ENCODE results near the gene NPAS4. TPM values are rescaled to one million over a fixed set of nuclear protein-coding genes. Genes with fewer than 3 reads are reported as not detected.
"Not testable (repeated sequence)": the region's sequence is repeated elsewhere in the genome, so short reads cannot be mapped to it uniquely, and the experiment has no call there.

NPAS4 gene
- polyA plus RNA-seq, 1 donor (not counting 4 experiments of a cell fraction or from before 2014, with no cell fraction given): not detected

DNA sequence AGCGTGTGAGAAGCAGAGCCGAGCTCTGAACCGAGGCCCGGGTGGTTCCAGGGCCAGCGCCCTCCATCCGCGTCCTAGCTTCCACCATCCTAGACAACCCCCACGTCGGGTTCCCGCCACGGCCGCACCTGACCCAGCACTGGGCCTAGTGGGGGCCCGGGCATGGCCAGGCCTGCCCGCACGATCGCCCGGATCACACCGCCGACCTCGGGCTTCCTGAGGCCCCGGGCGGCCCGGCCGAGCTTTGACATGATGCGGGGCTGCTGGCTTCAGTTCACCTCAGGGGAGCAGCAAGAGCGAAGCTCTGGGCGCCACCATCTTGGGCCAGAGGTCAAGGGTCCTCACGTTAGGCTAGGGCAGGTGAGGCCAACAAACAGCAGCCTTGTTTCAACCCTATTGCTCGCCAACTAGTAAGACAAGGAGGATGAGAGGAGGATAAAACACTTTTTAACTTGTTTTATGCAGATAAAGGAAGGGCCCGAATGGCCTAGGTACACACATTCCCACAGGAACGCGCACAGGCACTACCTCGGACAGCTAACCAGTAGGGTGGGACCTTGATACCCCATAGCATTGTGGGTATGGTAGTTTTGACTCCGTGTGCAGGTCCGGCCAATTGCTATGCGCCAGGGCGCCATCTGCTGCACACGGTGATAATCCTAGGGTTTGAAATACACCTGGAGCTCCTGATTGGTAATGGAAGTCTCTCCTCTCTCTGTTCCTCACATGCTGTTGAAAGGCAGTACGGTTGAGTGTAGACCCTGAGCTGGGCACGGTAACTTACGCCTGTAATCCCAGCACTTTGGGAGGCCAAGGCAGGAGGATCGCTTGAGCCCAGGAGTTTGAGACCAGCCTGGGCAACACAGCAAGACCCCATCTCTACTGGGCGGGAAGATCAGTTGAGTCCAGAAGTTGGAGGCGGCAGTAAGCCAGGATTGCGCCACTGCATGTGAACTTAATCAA, 17.9 kb downstream of the NPAS4 start, which contains the start of gene MRPL11:
Gene MRPL11 (minus strand): TSS at position 345 of the 963 bp plus-strand sequence. CDS start 94 bp downstream, at position 251.
- Histone ChIP-seq H3K36me3 (ENCODE audit: control insufficient read depth in 2 of 2, extremely low read depth in 1 of 2, insufficient read depth in 2 of 2, low read length in 2 of 2) (peaks cover 4 to 7% of the 10 kb centered on the region in 2 experiments), H2AFZ (ENCODE audit: control insufficient read depth, low read length) (peak within 1 kb of the TSS; percentile 99), H3K4me3 (ENCODE audit: control insufficient read depth in 2 of 3, extremely low read depth in 1 of 3, insufficient read depth in 2 of 3, low read depth in 1 of 3, low read length in 3 of 3) (peak within 1 kb of the TSS; percentile 54 to 75 (median 68)), H4K20me1 (ENCODE audit: control insufficient read depth, extremely low read depth, insufficient read depth, low read length) (no peaks in the 10 kb centered on the region), H3K79me2 (ENCODE audit: control insufficient read depth, insufficient read depth, low read length) (peaks cover 9% of the 10 kb centered on the region), H3K27me3 (ENCODE audit: control insufficient read depth, extremely low read depth, insufficient read depth, low read length) (no peaks in the 10 kb centered on the region), H3K9me3 (ENCODE audit: control insufficient read depth, low read depth, low read length) (no peaks in the 10 kb centered on the region), H3K9me1 (ENCODE audit: control insufficient read depth, extremely low read depth, insufficient read depth, low read length) (no peaks in the 10 kb centered on the region), H3K4me2 (ENCODE audit: control insufficient read depth, extremely low read depth, insufficient read depth, low read depth, low read length) (peak within 1 kb of the TSS; percentile 96), H3K4me1 (ENCODE audit: control insufficient read depth, extremely low read depth, insufficient read depth, low read length) (peaks cover 5% of the 10 kb centered on the region), H3K27ac (ENCODE audit: control insufficient read depth, insufficient read depth, low read length) (peak within 1 kb of the TSS; percentile 94), H3K9ac (ENCODE audit: control insufficient read depth, extremely low read depth, insufficient read depth, low read length) (peak within 1 kb of the TSS; percentile 91)
- FAIRE-seq (peak; percentile 96), DNase-seq (ENCODE audit: low read depth, low spot score) (peak; percentile 48)
- dilution Hi-C loops (cut with MboI; ENCODE audit: extremely low pct_ligation_motif_present, low sequenced_read_pairs): no loop called here
- no peak for TF ChIP-seq EZH2 (IDR thresholded peaks at IDR 0.05; ENCODE audit: low read length)
- TF ChIP-seq, protein P1, sequence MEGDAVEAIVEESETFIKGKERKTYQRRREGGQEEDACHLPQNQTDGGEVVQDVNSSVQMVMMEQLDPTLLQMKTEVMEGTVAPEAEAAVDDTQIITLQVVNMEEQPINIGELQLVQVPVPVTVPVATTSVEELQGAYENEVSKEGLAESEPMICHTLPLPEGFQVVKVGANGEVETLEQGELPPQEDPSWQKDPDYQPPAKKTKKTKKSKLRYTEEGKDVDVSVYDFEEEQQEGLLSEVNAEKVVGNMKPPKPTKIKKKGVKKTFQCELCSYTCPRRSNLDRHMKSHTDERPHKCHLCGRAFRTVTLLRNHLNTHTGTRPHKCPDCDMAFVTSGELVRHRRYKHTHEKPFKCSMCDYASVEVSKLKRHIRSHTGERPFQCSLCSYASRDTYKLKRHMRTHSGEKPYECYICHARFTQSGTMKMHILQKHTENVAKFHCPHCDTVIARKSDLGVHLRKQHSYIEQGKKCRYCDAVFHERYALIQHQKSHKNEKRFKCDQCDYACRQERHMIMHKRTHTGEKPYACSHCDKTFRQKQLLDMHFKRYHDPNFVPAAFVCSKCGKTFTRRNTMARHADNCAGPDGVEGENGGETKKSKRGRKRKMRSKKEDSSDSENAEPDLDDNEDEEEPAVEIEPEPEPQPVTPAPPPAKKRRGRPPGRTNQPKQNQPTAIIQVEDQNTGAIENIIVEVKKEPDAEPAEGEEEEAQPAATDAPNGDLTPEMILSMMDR (optimal IDR thresholded peaks at IDR 0.05 in 1 of 3, IDR thresholded peaks at IDR 0.05 in 1 of 3, conservative IDR thresholded peaks at IDR 0.05 in 1 of 3; ENCODE audit: extremely low read depth in 1 of 3, insufficient read depth in 2 of 3, low read length in 3 of 3): peak; percentile 66 to 96 (median 86)

DNA sequence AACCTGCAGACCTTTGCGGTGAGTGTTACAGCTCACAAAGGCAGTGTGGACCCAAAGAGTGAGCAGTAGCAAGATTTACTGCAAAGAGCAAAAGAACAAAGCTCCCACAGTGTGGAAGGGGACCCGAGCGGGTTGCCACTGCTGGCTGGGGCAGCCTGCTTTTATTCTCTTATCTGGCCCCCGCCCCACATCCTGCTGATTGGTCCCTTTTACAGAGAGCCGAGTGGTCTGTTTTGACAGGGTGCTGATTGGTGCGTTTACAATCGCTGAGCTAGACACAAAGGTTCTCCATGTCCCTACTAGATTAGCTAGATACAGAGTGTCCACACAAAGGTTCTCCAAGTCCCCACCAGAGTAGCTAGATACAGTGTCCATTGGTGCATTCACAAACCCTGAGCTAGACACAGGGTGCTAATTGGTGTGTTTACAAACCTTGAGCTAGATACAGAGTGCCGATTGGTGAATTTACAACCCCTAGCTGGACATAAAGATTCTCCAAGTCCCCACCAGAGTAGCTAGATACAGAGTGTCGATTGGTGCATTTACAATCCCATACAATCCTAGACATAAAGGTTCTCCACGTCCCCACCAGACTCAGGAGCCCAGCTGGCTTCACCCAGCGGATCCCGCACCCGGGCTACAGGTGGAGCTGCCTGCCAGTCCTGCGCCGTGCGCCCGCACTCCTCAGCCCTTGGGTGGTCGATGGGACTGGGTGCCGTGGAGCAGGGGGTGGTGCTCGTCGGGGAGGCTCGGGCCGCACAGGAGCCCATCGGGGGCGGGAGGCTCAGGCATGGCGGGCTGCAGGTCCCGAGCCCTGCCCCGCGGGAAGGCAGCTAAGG, 19.5 kb downstream of the NPAS4 start:
- dilution Hi-C loops (cut with MboI; ENCODE audit: extremely low pct_ligation_motif_present, low sequenced_read_pairs); H2AFZ ChIP-seq (ENCODE audit: control insufficient read depth, low read length); H3K4me3 ChIP-seq (ENCODE audit: control insufficient read depth in 2 of 3, extremely low read depth in 1 of 3, insufficient read depth in 2 of 3, low read depth in 1 of 3, low read length in 3 of 3); H3K36me3 ChIP-seq (ENCODE audit: control insufficient read depth in 2 of 2, extremely low read depth in 1 of 2, insufficient read depth in 2 of 2, low read length in 2 of 2); H3K27ac ChIP-seq (ENCODE audit: control insufficient read depth, insufficient read depth, low read length); H3K27me3 ChIP-seq (ENCODE audit: control insufficient read depth, extremely low read depth, insufficient read depth, low read length); H3K9ac ChIP-seq (ENCODE audit: control insufficient read depth, extremely low read depth, insufficient read depth, low read length); H3K4me2 ChIP-seq (ENCODE audit: control insufficient read depth, extremely low read depth, insufficient read depth, low read depth, low read length); H3K9me3 ChIP-seq (ENCODE audit: control insufficient read depth, low read depth, low read length); H3K79me2 ChIP-seq (ENCODE audit: control insufficient read depth, insufficient read depth, low read length); H4K20me1 ChIP-seq (ENCODE audit: control insufficient read depth, extremely low read depth, insufficient read depth, low read length); H3K4me1 ChIP-seq (ENCODE audit: control insufficient read depth, extremely low read depth, insufficient read depth, low read length); FAIRE-seq; DNase-seq (ENCODE audit: low read depth, low spot score); H3K9me1 ChIP-seq (ENCODE audit: control insufficient read depth, extremely low read depth, insufficient read depth, low read length): not testable (repeated sequence)

DNA sequence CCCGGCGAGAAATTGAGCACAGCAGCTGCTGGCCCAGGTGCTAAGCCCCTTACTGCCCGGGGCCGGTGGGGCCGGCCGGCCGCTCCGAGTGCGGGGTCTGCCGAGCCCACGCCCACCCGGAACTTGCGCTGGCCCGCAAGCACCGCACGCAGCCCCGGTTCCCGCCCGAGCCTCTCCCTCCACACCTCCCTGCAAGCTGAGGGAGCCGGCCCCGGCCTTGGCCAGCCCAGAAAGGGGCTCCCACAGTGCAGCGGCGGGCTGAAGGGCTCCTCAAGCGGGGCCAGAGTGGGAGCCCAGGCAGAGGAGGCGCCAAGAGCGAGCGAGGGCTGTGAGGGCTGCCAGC, 20.1 kb downstream of the NPAS4 start:
- H3K9me1 ChIP-seq (ENCODE audit: control insufficient read depth, extremely low read depth, insufficient read depth, low read length); H3K27me3 ChIP-seq (ENCODE audit: control insufficient read depth, extremely low read depth, insufficient read depth, low read length); H3K4me1 ChIP-seq (ENCODE audit: control insufficient read depth, extremely low read depth, insufficient read depth, low read length); H3K27ac ChIP-seq (ENCODE audit: control insufficient read depth, insufficient read depth, low read length); H3K9me3 ChIP-seq (ENCODE audit: control insufficient read depth, low read depth, low read length); H3K79me2 ChIP-seq (ENCODE audit: control insufficient read depth, insufficient read depth, low read length); H2AFZ ChIP-seq (ENCODE audit: control insufficient read depth, low read length); DNase-seq (ENCODE audit: low read depth, low spot score); H3K4me3 ChIP-seq (ENCODE audit: control insufficient read depth in 2 of 3, extremely low read depth in 1 of 3, insufficient read depth in 2 of 3, low read depth in 1 of 3, low read length in 3 of 3); FAIRE-seq; H3K9ac ChIP-seq (ENCODE audit: control insufficient read depth, extremely low read depth, insufficient read depth, low read length); H3K4me2 ChIP-seq (ENCODE audit: control insufficient read depth, extremely low read depth, insufficient read depth, low read depth, low read length); H4K20me1 ChIP-seq (ENCODE audit: control insufficient read depth, extremely low read depth, insufficient read depth, low read length); H3K36me3 ChIP-seq (ENCODE audit: control insufficient read depth in 2 of 2, extremely low read depth in 1 of 2, insufficient read depth in 2 of 2, low read length in 2 of 2); dilution Hi-C loops (cut with MboI; ENCODE audit: extremely low pct_ligation_motif_present, low sequenced_read_pairs): not testable (repeated sequence)
